ENCODE measurements around the gene CD4. TPM values are rescaled to one million over a fixed set of nuclear protein-coding genes. Genes with fewer than 3 reads are reported as not detected.

CD4 gene
- total and polyA plus RNA-seq, 7 experiments from 2014 or later = 164 to 576 (median 256) TPM

DNA sequence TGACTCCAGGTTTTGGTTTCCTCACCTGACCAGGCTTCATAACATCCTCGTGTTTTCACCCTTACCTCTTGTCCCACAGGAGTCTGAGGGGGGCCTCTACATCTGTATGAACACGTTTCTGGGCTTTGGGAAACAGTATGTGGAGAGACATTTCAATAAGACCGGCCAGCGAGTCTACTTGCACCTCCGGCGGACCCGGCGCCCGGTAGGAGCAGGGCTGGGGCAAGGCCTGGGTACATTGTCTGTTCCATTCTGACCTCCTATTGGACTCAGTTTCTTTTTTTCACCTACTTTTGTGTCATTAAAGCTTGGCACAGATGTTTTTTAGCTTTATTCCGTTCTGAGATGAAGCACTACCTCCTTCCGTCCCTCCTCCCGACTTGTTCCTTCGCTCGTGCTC lies 66.0 kb downstream of the CD4 start:
- Histone ChIP-seq H3K27ac (ENCODE audit: low read depth, low read length) (no peak overlapping the region), H3K4me3 (ENCODE audit: low read length) (no peak overlapping the region), H3K27me3 (ENCODE audit: control insufficient read depth in 2 of 2, insufficient read depth in 2 of 2, low read length in 2 of 2) (no peaks in the 10 kb centered on the region), H3K9me3 (ENCODE audit: control insufficient read depth in 2 of 3, low read length in 3 of 3) (no peaks in the 10 kb centered on the region), H3K4me1 (ENCODE audit: control insufficient read depth in 2 of 2, insufficient read depth in 2 of 2, low read length in 2 of 2) (peaks cover 16 to 18% of the 10 kb centered on the region in 2 donors), H3K36me3 (ENCODE audit: control insufficient read depth in 2 of 3, insufficient read depth in 3 of 3, low read length in 3 of 3) (peaks cover 25 to 52% (median 32%) of the 10 kb centered on the region in 3 experiments)
- Mint-ChIP-seq H3K36me3 (peaks cover 9 to 35% (median 13%) of the 10 kb centered on the region in 5 donors), H3K9me3 (no peaks in the 10 kb centered on the region), H3K27me3 (no peaks in the 10 kb centered on the region), H3K27ac (peak overlapping the region in 1 of 9 donors; percentile 75), H3K4me1 (peaks cover 18 to 36% (median 29%) of the 10 kb centered on the region in 7 donors), H3K4me3 (no peak overlapping the region)
- intact Hi-C loops (cut with micrococcal nuclease) = no loop called here
- ATAC-seq (no peak), DNase-seq (no peak)
- CTCF ChIA-PET = interaction anchor here (0.7 to 5.3 kb wide), 2 partner anchors 14 to 17 kb away, joined by 4 to 40 read pairs; partner anchors contain the start of gene SPSB2
- POLR2A ChIA-PET = interaction anchor here (0.7 to 2.4 kb wide), 3 partner anchors 17 to 213 kb away, joined by 3 to 8 read pairs (median 4); partner anchors contain the start of genes SPSB2 and ZNF384

- Mint-ChIP-seq H3K9me3 (no peaks in the 10 kb centered on the region), H3K4me3 (no peak overlapping the region), H3K36me3 (peaks cover 18 to 55% (median 29%) of the 10 kb centered on the region in 5 donors), H3K27me3 (no peaks in the 10 kb centered on the region), H3K27ac (no peak overlapping the region), H3K4me1 (peaks cover 5 to 22% (median 15%) of the 10 kb centered on the region in 7 donors)
- CTCF ChIA-PET = interaction anchor here (2.7 kb wide), 1 partner anchor 10 kb away, joined by 14 read pairs; no protein-coding TSS in a partner anchor
- Histone ChIP-seq H3K4me3 (ENCODE audit: low read length) (no peak overlapping the region), H3K27ac (ENCODE audit: low read depth, low read length) (no peak overlapping the region), H3K4me1 (ENCODE audit: control insufficient read depth in 2 of 2, insufficient read depth in 2 of 2, low read length in 2 of 2) (peaks cover 0 to 8% of the 10 kb centered on the region in 2 donors), H3K36me3 (ENCODE audit: control insufficient read depth in 2 of 3, insufficient read depth in 3 of 3, low read length in 3 of 3) (peaks cover 34 to 85% (median 50%) of the 10 kb centered on the region in 3 experiments), H3K27me3 (ENCODE audit: control insufficient read depth in 2 of 2, insufficient read depth in 2 of 2, low read length in 2 of 2) (no peaks in the 10 kb centered on the region), H3K9me3 (ENCODE audit: control insufficient read depth in 2 of 3, low read length in 3 of 3) (no peaks in the 10 kb centered on the region)
- no peak for ATAC-seq
- POLR2A ChIA-PET = interaction anchor here (0.7 to 2.4 kb wide), 4 partner anchors 10 to 85 kb away, joined by 3 to 8 read pairs (median 3); partner anchors contain the start of genes C12orf57 and RNU7-1
- DNase-seq = no peak
- intact Hi-C loops (cut with micrococcal nuclease) = no loop called here
Measured at GRCh38 chr12:6858799-6859198, 69.5 kb downstream of the CD4 start.

DNA sequence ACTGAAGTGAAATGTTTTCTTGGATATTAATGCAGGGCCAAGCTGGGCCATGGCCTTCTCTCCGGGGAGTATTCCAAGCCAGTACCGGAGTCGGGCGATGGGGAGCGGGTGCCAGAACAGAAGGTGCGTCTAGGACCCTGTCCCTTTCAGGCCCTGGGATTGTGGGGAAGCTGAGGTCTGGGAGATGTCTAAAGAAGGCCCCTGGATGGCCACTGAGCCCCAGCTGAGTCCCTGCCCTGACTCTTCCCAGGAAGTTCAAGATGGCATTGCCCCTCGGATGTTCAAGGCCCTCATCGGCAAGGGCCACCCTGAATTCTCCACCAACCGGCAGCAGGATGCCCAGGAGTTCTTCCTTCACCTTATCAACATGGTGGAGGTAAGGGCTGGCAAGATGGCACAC lies 70.8 kb downstream of the CD4 start:
- Mint-ChIP-seq H3K4me3 (no peak overlapping the region), H3K27me3 (no peaks in the 10 kb centered on the region), H3K4me1 (peaks cover 0 to 13% (median 3%) of the 10 kb centered on the region in 7 donors), H3K9me3 (no peaks in the 10 kb centered on the region), H3K27ac (no peak overlapping the region), H3K36me3 (peaks cover 18 to 59% (median 30%) of the 10 kb centered on the region in 5 donors)
- no peak for ATAC-seq
- no peaks in the 10 kb centered on the region for H3K27me3 ChIP-seq (ENCODE audit: control insufficient read depth in 2 of 2, insufficient read depth in 2 of 2, low read length in 2 of 2)
- no peak for DNase-seq
- peaks cover 34 to 97% (median 50%) of the 10 kb centered on the region in 3 experiments for H3K36me3 ChIP-seq (ENCODE audit: control insufficient read depth in 2 of 3, insufficient read depth in 3 of 3, low read length in 3 of 3)
- no peak overlapping the region for H3K27ac ChIP-seq (ENCODE audit: low read depth, low read length)
- intact Hi-C loops (cut with micrococcal nuclease) = no loop called here
- no peaks in the 10 kb centered on the region for H3K9me3 ChIP-seq (ENCODE audit: control insufficient read depth in 2 of 3, low read length in 3 of 3)
- no peak overlapping the region for H3K4me3 ChIP-seq (ENCODE audit: low read length)
- POLR2A ChIA-PET = interaction anchor here (0.9 to 2.4 kb wide), 2 partner anchors 12 to 84 kb away, joined by 3 to 8 read pairs; partner anchors contain the start of genes C12orf57 and RNU7-1
- H3K4me1 ChIP-seq (ENCODE audit: control insufficient read depth in 2 of 2, insufficient read depth in 2 of 2, low read length in 2 of 2) = no peaks in the 10 kb centered on the region
- CTCF ChIA-PET = interaction anchor here (0.8 to 2.7 kb wide), 2 partner anchors 9 to 12 kb away, joined by 3 to 14 read pairs; no protein-coding TSS in a partner anchor

DNA sequence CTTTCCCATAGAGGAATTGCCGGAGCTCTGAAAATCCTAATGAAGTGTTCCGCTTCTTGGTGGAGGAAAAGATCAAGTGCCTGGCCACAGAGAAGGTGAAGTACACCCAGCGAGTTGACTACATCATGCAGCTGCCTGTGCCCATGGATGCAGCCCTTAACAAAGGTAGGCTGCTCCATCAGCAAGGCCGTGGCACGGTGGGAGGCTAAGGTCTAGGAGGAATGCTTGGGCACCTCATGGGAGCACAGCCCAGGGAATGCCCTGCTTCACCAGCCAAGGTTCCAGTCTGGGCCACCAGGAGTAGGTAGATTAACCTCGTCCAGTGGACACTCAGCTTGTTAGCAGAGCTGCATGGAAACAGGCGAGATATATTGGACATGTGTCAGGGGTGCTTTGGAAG lies 71.6 kb downstream of the CD4 start:
- Mint-ChIP-seq H3K4me1 (peaks cover 3 to 10% (median 5%) of the 10 kb centered on the region in 7 donors), H3K9me3 (no peaks in the 10 kb centered on the region), H3K27me3 (no peaks in the 10 kb centered on the region), H3K27ac (peak overlapping the region in 1 of 9 donors; percentile 30), H3K4me3 (no peak overlapping the region), H3K36me3 (peaks cover 18 to 55% (median 33%) of the 10 kb centered on the region in 5 donors)
- H3K27ac ChIP-seq (ENCODE audit: low read depth, low read length) = no peak overlapping the region
- H3K9me3 ChIP-seq (ENCODE audit: control insufficient read depth in 2 of 3, low read length in 3 of 3) = no peaks in the 10 kb centered on the region
- no peaks in the 10 kb centered on the region for H3K27me3 ChIP-seq (ENCODE audit: control insufficient read depth in 2 of 2, insufficient read depth in 2 of 2, low read length in 2 of 2)
- DNase-seq (no peak), ATAC-seq (no peak)
- H3K4me3 ChIP-seq (ENCODE audit: low read length) = no peak overlapping the region
- POLR2A ChIA-PET = interaction anchor here (0.6 to 1.2 kb wide), 4 partner anchors 8 to 74 kb away, joined by 3 to 5 read pairs (median 4); partner anchors contain the start of gene SPSB2
- intact Hi-C loops (cut with micrococcal nuclease) = no loop called here
- CTCF ChIA-PET = interaction anchor here (1.2 to 2.7 kb wide), 3 partner anchors 8 to 17 kb away, joined by 3 to 14 read pairs (median 3); no protein-coding TSS in a partner anchor
- H3K36me3 ChIP-seq (ENCODE audit: control insufficient read depth in 2 of 3, insufficient read depth in 3 of 3, low read length in 3 of 3) = peaks cover 34 to 91% (median 50%) of the 10 kb centered on the region in 3 experiments
- no peaks in the 10 kb centered on the region for H3K4me1 ChIP-seq (ENCODE audit: control insufficient read depth in 2 of 2, insufficient read depth in 2 of 2, low read length in 2 of 2)

DNA sequence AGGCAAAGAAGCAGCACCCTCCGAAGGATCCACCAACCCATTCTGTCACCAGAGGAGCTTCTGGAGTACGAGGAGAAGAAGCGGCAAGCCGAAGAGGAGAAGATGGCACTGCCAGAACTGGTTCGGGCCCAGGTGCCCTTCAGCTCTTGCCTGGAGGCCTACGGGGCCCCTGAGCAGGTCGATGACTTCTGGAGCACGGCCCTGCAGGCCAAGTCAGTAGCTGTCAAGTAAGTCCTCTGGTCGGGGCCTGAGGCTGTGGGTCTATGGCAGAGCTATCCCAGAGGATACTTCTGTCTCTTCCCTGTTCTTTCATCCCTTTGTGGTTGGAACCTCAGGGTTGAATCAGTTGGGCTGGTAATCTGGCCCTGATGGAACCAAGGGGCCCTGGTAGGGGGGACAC lies 72.1 kb downstream of the CD4 start:
- ChIA-PET CTCF (interaction anchor here (1.2 to 2.7 kb wide), 3 partner anchors 7 to 17 kb away, joined by 3 to 14 read pairs (median 3); no protein-coding TSS in a partner anchor), POLR2A (interaction anchor here (1.1 to 1.2 kb wide), 3 partner anchors 8 to 11 kb away, joined by 3 to 5 read pairs (median 4); partner anchors contain the start of gene SPSB2)
- no peak for DNase-seq
- intact Hi-C loops (cut with micrococcal nuclease) = no loop called here
- no peaks in the 10 kb centered on the region for H3K4me1 ChIP-seq (ENCODE audit: control insufficient read depth in 2 of 2, insufficient read depth in 2 of 2, low read length in 2 of 2)
- peak overlapping the region in 1 of 9 donors; percentile 30 for H3K27ac Mint-ChIP-seq
- no peak overlapping the region for H3K4me3 Mint-ChIP-seq
- peaks cover 3 to 10% (median 5%) of the 10 kb centered on the region in 7 donors for H3K4me1 Mint-ChIP-seq
- no peaks in the 10 kb centered on the region for H3K27me3 Mint-ChIP-seq
- no peak for ATAC-seq
- H3K9me3 ChIP-seq (ENCODE audit: control insufficient read depth in 2 of 3, low read length in 3 of 3) = no peaks in the 10 kb centered on the region
- H3K9me3 Mint-ChIP-seq = no peaks in the 10 kb centered on the region
- H3K27ac ChIP-seq (ENCODE audit: low read depth, low read length) = no peak overlapping the region
- peaks cover 34 to 87% (median 47%) of the 10 kb centered on the region in 3 experiments for H3K36me3 ChIP-seq (ENCODE audit: control insufficient read depth in 2 of 3, insufficient read depth in 3 of 3, low read length in 3 of 3)
- no peaks in the 10 kb centered on the region for H3K27me3 ChIP-seq (ENCODE audit: control insufficient read depth in 2 of 2, insufficient read depth in 2 of 2, low read length in 2 of 2)
- no peak overlapping the region for H3K4me3 ChIP-seq (ENCODE audit: low read length)
- H3K36me3 Mint-ChIP-seq = peaks cover 18 to 53% (median 36%) of the 10 kb centered on the region in 5 donors

- intact Hi-C loops (cut with micrococcal nuclease) = no loop called here
- POLR2A ChIA-PET = interaction anchor here (6.5 kb wide), 1 partner anchor 10 kb away, joined by 90 read pairs; the partner anchor contains the start of genes CDCA3 and USP5
- Mint-ChIP-seq H3K4me1 (peaks cover under 1 to 11% (median 4%) of the 10 kb centered on the region in 7 donors), H3K4me3 (no peak overlapping the region), H3K27me3 (no peaks in the 10 kb centered on the region), H3K36me3 (peaks cover 10 to 37% (median 30%) of the 10 kb centered on the region in 5 donors), H3K27ac (peak overlapping the region in 2 of 9 donors; percentile 74 to 80), H3K9me3 (no peaks in the 10 kb centered on the region)
- H3K4me1 ChIP-seq (ENCODE audit: control insufficient read depth in 2 of 2, insufficient read depth in 2 of 2, low read length in 2 of 2) = peaks cover 4 to 5% of the 10 kb centered on the region in 2 donors
- H3K9me3 ChIP-seq (ENCODE audit: control insufficient read depth in 2 of 3, low read length in 3 of 3) = no peaks in the 10 kb centered on the region
- no peaks in the 10 kb centered on the region for H3K27me3 ChIP-seq (ENCODE audit: control insufficient read depth in 2 of 2, insufficient read depth in 2 of 2, low read length in 2 of 2)
- no peak for ATAC-seq
- no peak overlapping the region for H3K27ac ChIP-seq (ENCODE audit: low read depth, low read length)
- H3K36me3 ChIP-seq (ENCODE audit: control insufficient read depth in 2 of 3, insufficient read depth in 3 of 3, low read length in 3 of 3) = peaks cover 21 to 75% (median 38%) of the 10 kb centered on the region in 3 experiments
- CTCF ChIA-PET = interaction anchor here (0.5 to 1.0 kb wide), 4 partner anchors 9 to 555 kb away, joined by 3 to 5 read pairs (median 4); no protein-coding TSS in a partner anchor
- no peak overlapping the region for H3K4me3 ChIP-seq (ENCODE audit: low read length)
- DNase-seq = no peak
Measured at GRCh38 chr12:6863033-6863432, 73.7 kb downstream of the CD4 start.
